GM18511 (cell line): ENCODE results near the gene MEOX1.
"Not testable (repeated sequence)": the region's sequence is repeated elsewhere in the genome, so short reads cannot be mapped to it uniquely, and the experiment has no call there.

Experiments
- ATAC-seq: cut with Tn5 transposase; IDR thresholded peaks from one replicate; pipeline ENCODE4 v1.9.1; 2021; ENCODE audit warnings: mild to moderate bottlenecking, moderate library complexity; ENCODE audit not compliant: unreplicated experiment

MEOX1 gene

GRCh38 chr17:43661699-43662412, at the start of gene MEOX1:
TSS of gene MEOX1 (minus strand) at chr17:43661922. CDS start at chr17:43661534, 388 bp downstream.
- no peak for ATAC-seq

- ATAC-seq = no peak
Observed at GRCh38 chr17:43710101-43710500, 48.4 kb upstream of the MEOX1 start.

- no peak for ATAC-seq
Observed at GRCh38 chr17:43709210-43709609, 47.5 kb upstream of the MEOX1 start.

- ATAC-seq = no peak
Observed at GRCh38 chr17:43707184-43707583, 45.5 kb upstream of the MEOX1 start.

GRCh38 chr17:43706235-43706634, 44.5 kb upstream of the MEOX1 start:
- ATAC-seq = no peak

- ATAC-seq = no peak
Observed at GRCh38 chr17:43703630-43704029, 41.9 kb upstream of the MEOX1 start.

- no peak for ATAC-seq
Observed at GRCh38 chr17:43702637-43703036, 40.9 kb upstream of the MEOX1 start.

GRCh38 chr17:43701318-43701743, 39.6 kb upstream of the MEOX1 start:
- peak; percentile 68 for ATAC-seq

- no peak for ATAC-seq
Observed at GRCh38 chr17:43699438-43699756, 37.7 kb upstream of the MEOX1 start.

- ATAC-seq = no peak
Observed at GRCh38 chr17:43698678-43699437, 37.1 kb upstream of the MEOX1 start.

GRCh38 chr17:43697937-43698336, 36.2 kb upstream of the MEOX1 start:
- no peak for ATAC-seq

GRCh38 chr17:43696891-43697290, 35.2 kb upstream of the MEOX1 start:
- no peak for ATAC-seq

GRCh38 chr17:43695970-43696865, 34.5 kb upstream of the MEOX1 start:
- ATAC-seq = no peak

- no peak for ATAC-seq
Observed at GRCh38 chr17:43694081-43694870, 32.6 kb upstream of the MEOX1 start.

- no peak for ATAC-seq
Observed at GRCh38 chr17:43691317-43691693, 29.6 kb upstream of the MEOX1 start.

GRCh38 chr17:43690624-43691316, 29.0 kb upstream of the MEOX1 start:
- no peak for ATAC-seq

- no peak for ATAC-seq
Observed at GRCh38 chr17:43689814-43690213, 28.1 kb upstream of the MEOX1 start.

GRCh38 chr17:43689131-43689530, 27.4 kb upstream of the MEOX1 start:
- ATAC-seq = no peak

- not testable (repeated sequence) for ATAC-seq
Observed at GRCh38 chr17:43686957-43687356, 25.2 kb upstream of the MEOX1 start.
